ENCODE measurements around the gene RMDN2. TPM values are rescaled to one million over a fixed set of nuclear protein-coding genes. Genes with fewer than 3 reads are reported as not detected.
"Not testable (repeated sequence)": the region's sequence is repeated elsewhere in the genome, so short reads cannot be mapped to it uniquely, and the experiment has no call there.

Gene RMDN2
- total RNA-seq, 1 donor from 2014 or later = 6.2 TPM

- DNase-seq = no peak
- no peak for ATAC-seq
- intact Hi-C loops (cut with micrococcal nuclease) = no loop called here
These were observed 3.3 kb upstream of the RMDN2 start for GRCh38 chr2:37921781-37922180.

GRCh38 chr2:37923308-37924055, 1.6 kb upstream of the RMDN2 start:
- intact Hi-C loops (cut with micrococcal nuclease) = no loop called here
- DNase-seq (no peak), ATAC-seq (no peak)

- ATAC-seq = no peak
- intact Hi-C loops (cut with micrococcal nuclease) = no loop called here
- no peak for DNase-seq
These were observed 1.5 kb downstream of the RMDN2 start for GRCh38 chr2:37926635-37927034.

GRCh38 chr2:37928377-37928776, 3.3 kb downstream of the RMDN2 start:
- intact Hi-C loops (cut with micrococcal nuclease) = no loop called here
- ATAC-seq (no peak), DNase-seq (no peak)

GRCh38 chr2:37930392-37930791, 5.3 kb downstream of the RMDN2 start:
- intact Hi-C loops (cut with micrococcal nuclease); DNase-seq; ATAC-seq: not testable (repeated sequence)

GRCh38 chr2:37932873-37933272, 7.8 kb downstream of the RMDN2 start:
- DNase-seq; intact Hi-C loops (cut with micrococcal nuclease); ATAC-seq: not testable (repeated sequence)

GRCh38 chr2:37934591-37935513, 9.8 kb downstream of the RMDN2 start:
- intact Hi-C loops (cut with micrococcal nuclease) = no loop called here
- ATAC-seq = no peak
- no peak for DNase-seq

- DNase-seq; ATAC-seq; intact Hi-C loops (cut with micrococcal nuclease): not testable (repeated sequence)
These were observed 12.5 kb downstream of the RMDN2 start for GRCh38 chr2:37937568-37937967.

GRCh38 chr2:37941267-37941666, 16.2 kb downstream of the RMDN2 start:
- DNase-seq; intact Hi-C loops (cut with micrococcal nuclease); ATAC-seq: not testable (repeated sequence)

GRCh38 chr2:37944268-37944667, 19.2 kb downstream of the RMDN2 start:
- ATAC-seq (no peak), DNase-seq (no peak)
- intact Hi-C loops (cut with micrococcal nuclease) = no loop called here

GRCh38 chr2:37947306-37947705, 22.2 kb downstream of the RMDN2 start:
- ATAC-seq (no peak), DNase-seq (no peak)
- intact Hi-C loops (cut with micrococcal nuclease) = no loop called here

- intact Hi-C loops (cut with micrococcal nuclease); DNase-seq; ATAC-seq: not testable (repeated sequence)
These were observed 37.1 kb downstream of the RMDN2 start for GRCh38 chr2:37962018-37962739.

- DNase-seq; intact Hi-C loops (cut with micrococcal nuclease); ATAC-seq: not testable (repeated sequence)
These were observed 37.6 kb downstream of the RMDN2 start for GRCh38 chr2:37962740-37963121.

- DNase-seq; ATAC-seq; intact Hi-C loops (cut with micrococcal nuclease): not testable (repeated sequence)
These were observed 38.8 kb downstream of the RMDN2 start for GRCh38 chr2:37963901-37964300.

GRCh38 chr2:37966326-37966725, 41.2 kb downstream of the RMDN2 start:
- no peak for DNase-seq
- intact Hi-C loops (cut with micrococcal nuclease) = no loop called here
- ATAC-seq = no peak

GRCh38 chr2:37969731-37970130, 44.6 kb downstream of the RMDN2 start:
- DNase-seq (no peak), ATAC-seq (no peak)
- intact Hi-C loops (cut with micrococcal nuclease) = no loop called here

- intact Hi-C loops (cut with micrococcal nuclease) = no loop called here
- DNase-seq (no peak), ATAC-seq (no peak)
These were observed 46.9 kb downstream of the RMDN2 start for GRCh38 chr2:37971971-37972370.

- no peak for ATAC-seq
- no peak for DNase-seq
- intact Hi-C loops (cut with micrococcal nuclease) = no loop called here
These were observed 48.7 kb downstream of the RMDN2 start for GRCh38 chr2:37973615-37974353.

GRCh38 chr2:37975808-37976207, 50.7 kb downstream of the RMDN2 start:
- intact Hi-C loops (cut with micrococcal nuclease) = no loop called here
- ATAC-seq = no peak
- DNase-seq = no peak
